ENCODE data around the gene RPTOR.

The RPTOR gene

GRCh38 chr17:80773243-80773991, 228.8 kb downstream of the RPTOR start:
- no peaks in the 10 kb centered on the region for H3K27me3 ChIP-seq (ENCODE audit: control insufficient read depth, insufficient read depth, low read length)
- H3K9ac ChIP-seq (ENCODE audit: low read length): no peak overlapping the region

GRCh38 chr17:80774146-80774545, 229.5 kb downstream of the RPTOR start:
- Histone ChIP-seq H3K27me3 (ENCODE audit: control insufficient read depth, insufficient read depth, low read length) (no peaks in the 10 kb centered on the region), H3K9me3 (ENCODE audit: control insufficient read depth, low read length) (no peaks in the 10 kb centered on the region), H3K36me3 (ENCODE audit: control insufficient read depth, insufficient read depth, low read length) (no peaks in the 10 kb centered on the region), H3K4me3 (ENCODE audit: low read length) (no peak overlapping the region), H3K4me1 (ENCODE audit: control insufficient read depth, insufficient read depth, low read length) (no peaks in the 10 kb centered on the region), H3K9ac (ENCODE audit: low read length) (no peak overlapping the region)

More at GRCh38 chr17:80773243-80773991, 228.8 kb downstream of the RPTOR start:
- H3K4me1 ChIP-seq (ENCODE audit: control insufficient read depth, insufficient read depth, low read length): no peaks in the 10 kb centered on the region
- no peak overlapping the region for H3K4me3 ChIP-seq (ENCODE audit: low read length)
- no peaks in the 10 kb centered on the region for H3K36me3 ChIP-seq (ENCODE audit: control insufficient read depth, insufficient read depth, low read length)
- H3K9me3 ChIP-seq (ENCODE audit: control insufficient read depth, low read length): no peaks in the 10 kb centered on the region

- Histone ChIP-seq H3K36me3 (ENCODE audit: control insufficient read depth, insufficient read depth, low read length) (no peaks in the 10 kb centered on the region), H3K9me3 (ENCODE audit: control insufficient read depth, low read length) (no peaks in the 10 kb centered on the region), H3K9ac (ENCODE audit: low read length) (no peak overlapping the region), H3K4me1 (ENCODE audit: control insufficient read depth, insufficient read depth, low read length) (no peaks in the 10 kb centered on the region), H3K4me3 (ENCODE audit: low read length) (no peak overlapping the region), H3K27me3 (ENCODE audit: control insufficient read depth, insufficient read depth, low read length) (no peaks in the 10 kb centered on the region)
Measured at GRCh38 chr17:80774643-80775281, 230.1 kb downstream of the RPTOR start.

GRCh38 chr17:80775863-80776262, 231.2 kb downstream of the RPTOR start:
- Histone ChIP-seq H3K4me1 (ENCODE audit: control insufficient read depth, insufficient read depth, low read length) (peaks cover 4% of the 10 kb centered on the region), H3K9ac (ENCODE audit: low read length) (no peak overlapping the region), H3K36me3 (ENCODE audit: control insufficient read depth, insufficient read depth, low read length) (no peaks in the 10 kb centered on the region), H3K4me3 (ENCODE audit: low read length) (no peak overlapping the region), H3K9me3 (ENCODE audit: control insufficient read depth, low read length) (no peaks in the 10 kb centered on the region), H3K27me3 (ENCODE audit: control insufficient read depth, insufficient read depth, low read length) (no peaks in the 10 kb centered on the region)

GRCh38 chr17:80777274-80777673, 232.6 kb downstream of the RPTOR start:
- H3K27me3 ChIP-seq (ENCODE audit: control insufficient read depth, insufficient read depth, low read length): no peaks in the 10 kb centered on the region
- H3K4me1 ChIP-seq (ENCODE audit: control insufficient read depth, insufficient read depth, low read length): peaks cover 4% of the 10 kb centered on the region
- no peaks in the 10 kb centered on the region for H3K36me3 ChIP-seq (ENCODE audit: control insufficient read depth, insufficient read depth, low read length)

GRCh38 chr17:80778716-80779115, 234.1 kb downstream of the RPTOR start:
- no peak overlapping the region for H3K9ac ChIP-seq (ENCODE audit: low read length)
- no peaks in the 10 kb centered on the region for H3K9me3 ChIP-seq (ENCODE audit: control insufficient read depth, low read length)
- H3K36me3 ChIP-seq (ENCODE audit: control insufficient read depth, insufficient read depth, low read length): no peaks in the 10 kb centered on the region
- H3K27me3 ChIP-seq (ENCODE audit: control insufficient read depth, insufficient read depth, low read length): no peaks in the 10 kb centered on the region
- H3K4me3 ChIP-seq (ENCODE audit: low read length): no peak overlapping the region
- H3K4me1 ChIP-seq (ENCODE audit: control insufficient read depth, insufficient read depth, low read length): peaks cover 4% of the 10 kb centered on the region

More at GRCh38 chr17:80777274-80777673, 232.6 kb downstream of the RPTOR start:
- no peaks in the 10 kb centered on the region for H3K9me3 ChIP-seq (ENCODE audit: control insufficient read depth, low read length)
- no peak overlapping the region for H3K4me3 ChIP-seq (ENCODE audit: low read length)
- H3K9ac ChIP-seq (ENCODE audit: low read length): no peak overlapping the region

GRCh38 chr17:80779336-80779735, 234.7 kb downstream of the RPTOR start:
- Histone ChIP-seq H3K4me1 (ENCODE audit: control insufficient read depth, insufficient read depth, low read length) (peaks cover 4% of the 10 kb centered on the region), H3K9ac (ENCODE audit: low read length) (no peak overlapping the region), H3K9me3 (ENCODE audit: control insufficient read depth, low read length) (no peaks in the 10 kb centered on the region), H3K36me3 (ENCODE audit: control insufficient read depth, insufficient read depth, low read length) (no peaks in the 10 kb centered on the region), H3K4me3 (ENCODE audit: low read length) (no peak overlapping the region), H3K27me3 (ENCODE audit: control insufficient read depth, insufficient read depth, low read length) (no peaks in the 10 kb centered on the region)

- H3K9me3 ChIP-seq (ENCODE audit: control insufficient read depth, low read length): no peaks in the 10 kb centered on the region
- H3K4me1 ChIP-seq (ENCODE audit: control insufficient read depth, insufficient read depth, low read length): peaks cover 4% of the 10 kb centered on the region
- no peak overlapping the region for H3K9ac ChIP-seq (ENCODE audit: low read length)
- H3K36me3 ChIP-seq (ENCODE audit: control insufficient read depth, insufficient read depth, low read length): no peaks in the 10 kb centered on the region
- no peak overlapping the region for H3K4me3 ChIP-seq (ENCODE audit: low read length)
- no peaks in the 10 kb centered on the region for H3K27me3 ChIP-seq (ENCODE audit: control insufficient read depth, insufficient read depth, low read length)
Measured at GRCh38 chr17:80779961-80780380, 235.3 kb downstream of the RPTOR start.

- no peaks in the 10 kb centered on the region for H3K36me3 ChIP-seq (ENCODE audit: control insufficient read depth, insufficient read depth, low read length)
- H3K27me3 ChIP-seq (ENCODE audit: control insufficient read depth, insufficient read depth, low read length): no peaks in the 10 kb centered on the region
- no peaks in the 10 kb centered on the region for H3K9me3 ChIP-seq (ENCODE audit: control insufficient read depth, low read length)
- no peak overlapping the region for H3K4me3 ChIP-seq (ENCODE audit: low read length)
- peaks cover 4% of the 10 kb centered on the region for H3K4me1 ChIP-seq (ENCODE audit: control insufficient read depth, insufficient read depth, low read length)
- H3K9ac ChIP-seq (ENCODE audit: low read length): no peak overlapping the region
Measured at GRCh38 chr17:80780381-80781198, 236.0 kb downstream of the RPTOR start.

- no peak overlapping the region for H3K9ac ChIP-seq (ENCODE audit: low read length)
- H3K27me3 ChIP-seq (ENCODE audit: control insufficient read depth, insufficient read depth, low read length): no peaks in the 10 kb centered on the region
- no peak overlapping the region for H3K4me3 ChIP-seq (ENCODE audit: low read length)
- H3K9me3 ChIP-seq (ENCODE audit: control insufficient read depth, low read length): no peaks in the 10 kb centered on the region
- H3K36me3 ChIP-seq (ENCODE audit: control insufficient read depth, insufficient read depth, low read length): no peaks in the 10 kb centered on the region
- peaks cover 4% of the 10 kb centered on the region for H3K4me1 ChIP-seq (ENCODE audit: control insufficient read depth, insufficient read depth, low read length)
Measured at GRCh38 chr17:80781211-80781610, 236.6 kb downstream of the RPTOR start.

- H3K4me3 ChIP-seq (ENCODE audit: low read length): no peak overlapping the region
- no peaks in the 10 kb centered on the region for H3K36me3 ChIP-seq (ENCODE audit: control insufficient read depth, insufficient read depth, low read length)
- H3K4me1 ChIP-seq (ENCODE audit: control insufficient read depth, insufficient read depth, low read length): peaks cover 4% of the 10 kb centered on the region
- H3K9ac ChIP-seq (ENCODE audit: low read length): no peak overlapping the region
- H3K9me3 ChIP-seq (ENCODE audit: control insufficient read depth, low read length): no peaks in the 10 kb centered on the region
- no peaks in the 10 kb centered on the region for H3K27me3 ChIP-seq (ENCODE audit: control insufficient read depth, insufficient read depth, low read length)
Measured at GRCh38 chr17:80781807-80782277, 237.2 kb downstream of the RPTOR start.
